PC-9 (cell line): ENCODE data around the gene EYS.

Source experiments
- EZH2 ChIP-seq: fragments of 200-600 bp; sonication (generic); IDR thresholded peaks from 2 replicates; pipeline ENCODE4 v1.8.0; 2017; ENCODE audit warnings: antibody characterized with exemption, low read depth
- TF ChIP-seq, protein P1 (sequence below): fragments of 200-600 bp; sonication (generic); conservative IDR thresholded peaks from 2 replicates; pipeline ENCODE4 v1.6.1; 2017; ENCODE audit warnings: mixed run types, antibody characterized with exemption, mild to moderate bottlenecking, moderate library complexity

DNA sequence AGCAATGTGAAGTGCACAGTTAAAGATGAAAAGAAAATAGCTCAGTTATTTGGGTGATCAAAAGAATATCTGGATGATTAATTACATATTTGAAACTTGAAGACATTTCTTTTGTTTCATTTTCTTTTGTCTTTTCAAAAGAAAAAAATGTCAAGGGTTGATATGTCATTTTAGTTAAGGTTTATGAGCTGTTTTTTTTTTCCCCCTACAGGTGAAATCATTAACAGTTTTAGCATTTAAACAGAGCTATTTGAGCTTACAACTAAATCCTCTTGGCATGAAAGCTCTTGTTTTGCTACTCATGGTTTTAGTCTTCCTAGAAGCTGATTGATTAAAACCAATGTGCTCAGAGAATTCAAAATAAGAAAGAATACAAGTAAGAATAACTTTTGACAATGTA is 1184.2 kb downstream of the EYS start:
- TF ChIP-seq, protein P1, sequence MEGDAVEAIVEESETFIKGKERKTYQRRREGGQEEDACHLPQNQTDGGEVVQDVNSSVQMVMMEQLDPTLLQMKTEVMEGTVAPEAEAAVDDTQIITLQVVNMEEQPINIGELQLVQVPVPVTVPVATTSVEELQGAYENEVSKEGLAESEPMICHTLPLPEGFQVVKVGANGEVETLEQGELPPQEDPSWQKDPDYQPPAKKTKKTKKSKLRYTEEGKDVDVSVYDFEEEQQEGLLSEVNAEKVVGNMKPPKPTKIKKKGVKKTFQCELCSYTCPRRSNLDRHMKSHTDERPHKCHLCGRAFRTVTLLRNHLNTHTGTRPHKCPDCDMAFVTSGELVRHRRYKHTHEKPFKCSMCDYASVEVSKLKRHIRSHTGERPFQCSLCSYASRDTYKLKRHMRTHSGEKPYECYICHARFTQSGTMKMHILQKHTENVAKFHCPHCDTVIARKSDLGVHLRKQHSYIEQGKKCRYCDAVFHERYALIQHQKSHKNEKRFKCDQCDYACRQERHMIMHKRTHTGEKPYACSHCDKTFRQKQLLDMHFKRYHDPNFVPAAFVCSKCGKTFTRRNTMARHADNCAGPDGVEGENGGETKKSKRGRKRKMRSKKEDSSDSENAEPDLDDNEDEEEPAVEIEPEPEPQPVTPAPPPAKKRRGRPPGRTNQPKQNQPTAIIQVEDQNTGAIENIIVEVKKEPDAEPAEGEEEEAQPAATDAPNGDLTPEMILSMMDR: no peak
- TF ChIP-seq EZH2: no peak
